ENCODE measurements around the gene LTA4H. TPM values are rescaled to one million over a fixed set of nuclear protein-coding genes. Genes with fewer than 3 reads are reported as not detected.
"Not testable (repeated sequence)": the region's sequence is repeated elsewhere in the genome, so short reads cannot be mapped to it uniquely, and the experiment has no call there.

Gene LTA4H
- total and polyA plus RNA-seq, 4 donors: 145 to 262 (median 172) TPM

DNA sequence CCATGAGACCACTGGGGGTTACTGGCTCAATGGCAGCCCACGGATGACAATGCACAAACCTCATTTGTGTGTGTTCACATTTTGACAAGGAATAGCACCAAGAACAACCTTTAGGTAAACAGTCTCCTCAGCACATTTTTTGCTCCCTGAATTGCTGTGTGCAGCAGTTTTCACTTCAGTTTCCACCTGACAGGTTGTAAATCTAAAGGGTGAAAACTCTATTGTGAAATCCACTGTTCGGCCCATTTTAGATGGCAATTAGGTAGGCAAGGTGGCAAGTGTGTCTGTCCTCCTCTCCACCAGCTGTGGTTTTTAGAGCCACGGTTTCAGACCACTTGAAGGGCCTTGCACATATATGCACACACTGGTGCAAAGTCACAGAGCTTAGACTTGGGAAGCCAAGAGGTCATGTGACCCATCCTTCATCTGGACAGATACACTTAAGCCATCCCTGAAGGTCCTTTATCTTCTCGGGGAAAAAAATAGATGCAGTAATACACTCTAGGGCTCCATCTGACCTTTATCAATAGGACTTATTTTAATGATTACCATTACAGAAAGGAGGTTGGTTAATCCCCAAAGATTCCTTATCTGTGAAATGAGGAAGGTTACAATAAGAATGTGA lies 62.4 kb downstream of the LTA4H start:
- no peaks in the 10 kb centered on the region for H3K27me3 ChIP-seq (ENCODE audit: control insufficient read depth in 3 of 3, insufficient read depth in 3 of 3, low read length in 2 of 3)
- no peaks in the 10 kb centered on the region for H3K36me3 ChIP-seq (ENCODE audit: control insufficient read depth in 4 of 4, insufficient read depth in 4 of 4, low read length in 4 of 4)
- TF ChIP-seq, protein P1, sequence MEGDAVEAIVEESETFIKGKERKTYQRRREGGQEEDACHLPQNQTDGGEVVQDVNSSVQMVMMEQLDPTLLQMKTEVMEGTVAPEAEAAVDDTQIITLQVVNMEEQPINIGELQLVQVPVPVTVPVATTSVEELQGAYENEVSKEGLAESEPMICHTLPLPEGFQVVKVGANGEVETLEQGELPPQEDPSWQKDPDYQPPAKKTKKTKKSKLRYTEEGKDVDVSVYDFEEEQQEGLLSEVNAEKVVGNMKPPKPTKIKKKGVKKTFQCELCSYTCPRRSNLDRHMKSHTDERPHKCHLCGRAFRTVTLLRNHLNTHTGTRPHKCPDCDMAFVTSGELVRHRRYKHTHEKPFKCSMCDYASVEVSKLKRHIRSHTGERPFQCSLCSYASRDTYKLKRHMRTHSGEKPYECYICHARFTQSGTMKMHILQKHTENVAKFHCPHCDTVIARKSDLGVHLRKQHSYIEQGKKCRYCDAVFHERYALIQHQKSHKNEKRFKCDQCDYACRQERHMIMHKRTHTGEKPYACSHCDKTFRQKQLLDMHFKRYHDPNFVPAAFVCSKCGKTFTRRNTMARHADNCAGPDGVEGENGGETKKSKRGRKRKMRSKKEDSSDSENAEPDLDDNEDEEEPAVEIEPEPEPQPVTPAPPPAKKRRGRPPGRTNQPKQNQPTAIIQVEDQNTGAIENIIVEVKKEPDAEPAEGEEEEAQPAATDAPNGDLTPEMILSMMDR (IDR thresholded peaks at IDR 0.05; ENCODE audit: control extremely low read depth, extremely low read depth): no peak
- H3K9ac ChIP-seq (ENCODE audit: insufficient read depth in 1 of 2, low read length in 2 of 2): no peak overlapping the region
- DNase-seq (no peak), ATAC-seq (ENCODE audit: insufficient read depth, low FRiP score) (no peak)
- WGBS, 2 donors: 67 to 79% methylated on average over 4 of the region's 4 CpGs
- H3K27ac ChIP-seq (ENCODE audit: low read depth in 1 of 2, low read length in 1 of 2): no peak overlapping the region
- no peak overlapping the region for H3K4me3 ChIP-seq
- H3K4me1 ChIP-seq (ENCODE audit: control insufficient read depth in 5 of 5, insufficient read depth in 5 of 5, low read length in 5 of 5): no peaks in the 10 kb centered on the region
- no peaks in the 10 kb centered on the region for H3K9me3 ChIP-seq (ENCODE audit: control insufficient read depth in 4 of 4, insufficient read depth in 3 of 4, low read length in 3 of 4)

DNA sequence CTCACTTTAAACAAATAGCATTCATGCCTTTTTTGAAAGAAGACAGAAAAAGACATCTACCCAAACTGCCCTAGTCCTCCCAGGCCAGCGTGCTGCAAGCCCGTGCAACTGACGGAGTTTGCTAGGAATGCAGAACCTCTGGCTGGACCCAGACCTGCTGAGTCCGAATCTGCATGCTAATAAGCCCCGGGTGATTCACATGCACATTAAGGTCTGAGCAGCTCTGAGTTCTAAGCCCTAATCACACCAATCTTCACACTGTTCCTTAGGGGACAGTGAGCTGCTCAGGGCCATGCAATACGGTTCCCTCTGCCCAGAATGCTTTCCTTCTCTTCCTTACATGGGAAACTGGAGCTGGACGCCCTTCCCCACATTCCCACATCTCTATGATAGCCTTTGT lies 64.5 kb downstream of the LTA4H start:
- TF ChIP-seq, protein P1 (IDR thresholded peaks at IDR 0.05; ENCODE audit: control extremely low read depth, extremely low read depth): no peak
- no peaks in the 10 kb centered on the region for H3K4me1 ChIP-seq (ENCODE audit: control insufficient read depth in 5 of 5, insufficient read depth in 5 of 5, low read length in 5 of 5)

DNA sequence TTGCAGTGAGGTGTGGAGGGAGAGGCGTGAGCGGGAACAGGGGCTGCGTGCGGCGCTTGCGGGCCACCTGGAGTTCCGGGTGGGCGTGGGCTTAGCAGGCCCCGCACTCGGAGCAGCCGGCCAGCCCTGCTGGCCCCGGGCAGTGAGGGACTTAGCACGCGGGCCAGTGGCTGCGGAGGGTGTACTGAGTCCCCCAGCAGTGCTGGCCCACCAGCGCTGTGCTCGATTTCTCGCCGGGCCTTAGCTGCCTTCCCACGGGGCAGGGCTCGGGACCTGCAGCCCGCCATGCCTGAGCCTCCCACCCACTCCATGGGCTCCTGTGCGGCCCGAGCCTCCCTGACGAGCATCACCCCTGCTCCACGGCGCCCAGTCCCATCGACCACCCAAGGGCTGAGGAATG lies 66.3 kb downstream of the LTA4H start:
- WGBS, 2 donors: 95 to 98% methylated on average over 22 to 28 of the region's 28 CpGs
- DNase-seq; H3K27ac ChIP-seq (ENCODE audit: low read depth in 1 of 2, low read length in 1 of 2); H3K4me1 ChIP-seq (ENCODE audit: control insufficient read depth in 5 of 5, insufficient read depth in 5 of 5, low read length in 5 of 5); H3K27me3 ChIP-seq (ENCODE audit: control insufficient read depth in 3 of 3, insufficient read depth in 3 of 3, low read length in 2 of 3); H3K4me3 ChIP-seq; ATAC-seq (ENCODE audit: insufficient read depth, low FRiP score); H3K36me3 ChIP-seq (ENCODE audit: control insufficient read depth in 4 of 4, insufficient read depth in 4 of 4, low read length in 4 of 4); H3K9me3 ChIP-seq (ENCODE audit: control insufficient read depth in 4 of 4, insufficient read depth in 3 of 4, low read length in 3 of 4); H3K9ac ChIP-seq (ENCODE audit: insufficient read depth in 1 of 2, low read length in 2 of 2): not testable (repeated sequence)

More for the DNA sequence above, 64.5 kb downstream of the LTA4H start:
- no peak for DNase-seq
- ATAC-seq (ENCODE audit: insufficient read depth, low FRiP score): no peak
- H3K9ac ChIP-seq (ENCODE audit: insufficient read depth in 1 of 2, low read length in 2 of 2): no peak overlapping the region
- no peak overlapping the region for H3K4me3 ChIP-seq
- 78 to 85% methylated on average over 7 of the region's 7 CpGs for WGBS, 2 donors
- H3K27me3 ChIP-seq (ENCODE audit: control insufficient read depth in 3 of 3, insufficient read depth in 3 of 3, low read length in 2 of 3): no peaks in the 10 kb centered on the region
- H3K9me3 ChIP-seq (ENCODE audit: control insufficient read depth in 4 of 4, insufficient read depth in 3 of 4, low read length in 3 of 4): peaks cover 0 to 2% (median 0%) of the 10 kb centered on the region in 4 donors
- H3K27ac ChIP-seq (ENCODE audit: low read depth in 1 of 2, low read length in 1 of 2): no peak overlapping the region
- H3K36me3 ChIP-seq (ENCODE audit: control insufficient read depth in 4 of 4, insufficient read depth in 4 of 4, low read length in 4 of 4): no peaks in the 10 kb centered on the region

DNA sequence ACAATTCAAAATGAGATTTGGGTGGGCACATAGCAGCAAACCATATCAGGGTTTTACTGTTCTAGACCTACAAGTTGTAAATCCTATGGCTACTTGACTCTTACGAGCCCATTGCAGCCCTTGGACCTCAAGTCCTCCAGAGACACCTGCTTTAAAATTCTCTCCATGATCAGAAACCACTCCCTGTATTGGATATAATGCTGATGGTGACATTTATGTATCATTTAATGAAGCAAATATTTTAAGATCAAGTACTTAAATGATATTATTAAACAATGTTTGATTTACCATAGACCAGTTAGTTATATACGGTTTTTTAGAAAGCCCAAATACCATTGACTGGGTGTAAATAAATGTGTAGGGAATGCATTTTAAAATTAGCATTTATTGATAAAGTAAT lies 68.1 kb downstream of the LTA4H start:
- WGBS, 2 donors: 96 to 98% methylated on average over 2 of the region's 2 CpGs

More for the DNA sequence above, 68.1 kb downstream of the LTA4H start:
- no peak overlapping the region for H3K9ac ChIP-seq (ENCODE audit: insufficient read depth in 1 of 2, low read length in 2 of 2)
- peaks cover 0 to 2% (median 0%) of the 10 kb centered on the region in 4 donors for H3K9me3 ChIP-seq (ENCODE audit: control insufficient read depth in 4 of 4, insufficient read depth in 3 of 4, low read length in 3 of 4)
- H3K27ac ChIP-seq (ENCODE audit: low read depth in 1 of 2, low read length in 1 of 2): no peak overlapping the region
- no peaks in the 10 kb centered on the region for H3K27me3 ChIP-seq (ENCODE audit: control insufficient read depth in 3 of 3, insufficient read depth in 3 of 3, low read length in 2 of 3)
- no peaks in the 10 kb centered on the region for H3K4me1 ChIP-seq (ENCODE audit: control insufficient read depth in 5 of 5, insufficient read depth in 5 of 5, low read length in 5 of 5)
- DNase-seq (no peak), ATAC-seq (ENCODE audit: insufficient read depth, low FRiP score) (no peak)
- no peak overlapping the region for H3K4me3 ChIP-seq
- TF ChIP-seq, protein P1 (IDR thresholded peaks at IDR 0.05; ENCODE audit: control extremely low read depth, extremely low read depth): no peak
- H3K36me3 ChIP-seq (ENCODE audit: control insufficient read depth in 4 of 4, insufficient read depth in 4 of 4, low read length in 4 of 4): no peaks in the 10 kb centered on the region

Data from lung (tissue), 12 donors.